Astrocyte (in vitro differentiated cells and primary cell): ENCODE results near the gene DHX29. TPM values are rescaled to one million over a fixed set of nuclear protein-coding genes. Genes with fewer than 3 reads are reported as not detected.

ENCODE experiments used
- DNase-seq: peaks from one replicate; pipeline ENCODE4 v3.0.0-alpha.2; 2010; ENCODE audit warnings: low read depth
- FAIRE-seq: peaks from 2 replicates; lab custom pipeline; 2011; peaks lifted over from hg19 to GRCh38; lab: Jason Lieb, UNC
- H2AFZ ChIP-seq: 2 replicates; pipeline ENCODE4 v1.6.0; 2012; ENCODE audit warnings: low read depth, low read length, inconsistent platforms
- H3K27ac ChIP-seq: 2 replicates; pipeline ENCODE4 v1.5.1; 2011; ENCODE audit warnings: low read depth, low read length, inconsistent platforms
- H3K27me3 ChIP-seq: 2 replicates; pipeline ENCODE4 v1.6.0; 2011; ENCODE audit warnings: low read length, inconsistent platforms; ENCODE audit not compliant: insufficient read depth
- H3K36me3 ChIP-seq: 2 replicates; pipeline ENCODE4 v1.5.1; 2011; ENCODE audit warnings: low read length, inconsistent platforms; ENCODE audit not compliant: insufficient read depth
- H3K4me1 ChIP-seq: 2 replicates; pipeline ENCODE4 v1.5.1; 2011; ENCODE audit warnings: low read length, inconsistent platforms; ENCODE audit not compliant: insufficient read depth
- H3K4me2 ChIP-seq: 2 replicates; pipeline ENCODE4 v1.6.0; 2012; ENCODE audit warnings: low read length, inconsistent platforms
- H3K4me3 ChIP-seq: 2 replicates; pipeline ENCODE4 v1.5.1; 2011; ENCODE audit warnings: low read depth, mild to moderate bottlenecking, low read length, inconsistent platforms; ENCODE audit not compliant: insufficient read depth
- H3K79me2 ChIP-seq: 2 replicates; pipeline ENCODE4 v1.6.0; 2012; ENCODE audit warnings: mild to moderate bottlenecking, low read length, inconsistent platforms; ENCODE audit not compliant: insufficient read depth
- H3K9ac ChIP-seq: 2 replicates; pipeline ENCODE4 v1.6.0; 2012; ENCODE audit warnings: mild to moderate bottlenecking, low read length, inconsistent platforms
- H3K9me3 ChIP-seq: 2 replicates; pipeline ENCODE4 v1.5.1; 2012; ENCODE audit warnings: low read depth, mild to moderate bottlenecking, low read length, inconsistent platforms; ENCODE audit not compliant: insufficient read depth
- H4K20me1 ChIP-seq: 2 replicates; pipeline ENCODE4 v1.6.0; 2012; ENCODE audit warnings: low read length, inconsistent platforms; ENCODE audit not compliant: insufficient read depth
- H3K27ac Mint-ChIP-seq: one replicate; pipeline ENCODE4 v1.8.0; 2021; ENCODE audit warnings: mild to moderate bottlenecking, mixed read lengths; ENCODE audit not compliant: unreplicated experiment
- H3K27me3 Mint-ChIP-seq: one replicate; pipeline ENCODE4 v1.8.0; 2021; ENCODE audit warnings: low read depth, mixed read lengths; ENCODE audit not compliant: unreplicated experiment
- H3K36me3 Mint-ChIP-seq: one replicate; pipeline ENCODE4 v1.8.0; 2021; ENCODE audit warnings: low read depth, mixed read lengths; ENCODE audit not compliant: unreplicated experiment
- H3K4me1 Mint-ChIP-seq: one replicate; pipeline ENCODE4 v1.8.0; 2021; ENCODE audit warnings: low read depth, mixed read lengths; ENCODE audit not compliant: unreplicated experiment
- H3K4me3 Mint-ChIP-seq: one replicate; pipeline ENCODE4 v1.8.0; 2021; ENCODE audit warnings: mild to moderate bottlenecking, moderate library complexity, mixed read lengths; ENCODE audit not compliant: unreplicated experiment
- H3K9me3 Mint-ChIP-seq: one replicate; pipeline ENCODE4 v1.8.0; 2021; ENCODE audit warnings: mild to moderate bottlenecking, mixed read lengths; ENCODE audit not compliant: unreplicated experiment
- CTCF ChIP-seq: IDR thresholded peaks from 2 replicates; pipeline ENCODE4 v1.5.1; 2011; ENCODE audit warnings: low read depth, mild to moderate bottlenecking, inconsistent platforms, low read length, moderate library complexity; ENCODE audit not compliant: insufficient read depth
- EZH2 ChIP-seq: IDR thresholded peaks from 2 replicates; pipeline ENCODE4 v1.6.1; 2012; ENCODE audit warnings: mild to moderate bottlenecking, low read length, inconsistent platforms; ENCODE audit not compliant: insufficient read depth
- total RNA-seq: library from RNA; stranded (reverse); gene quantifications from 2 replicates; pipeline ENCODE4 v1.2.1, GENCODE V29; 2021

The DHX29 gene
- total RNA-seq, 1 donor from 2014 or later = 27.0 TPM

GRCh38 chr5:55286411-55286933 lies 21.0 kb downstream of the DHX29 start:
- H3K27ac ChIP-seq = no peak overlapping the region
- DNase-seq (no peak), FAIRE-seq (peak; percentile 45)
- no peak overlapping the region for H3K4me3 Mint-ChIP-seq
- H3K27me3 ChIP-seq = no peaks in the 10 kb centered on the region
- H4K20me1 ChIP-seq = no peaks in the 10 kb centered on the region
- H3K27me3 Mint-ChIP-seq = no peaks in the 10 kb centered on the region
- no peak overlapping the region for H3K4me3 ChIP-seq
- TF ChIP-seq CTCF = no peak
- no peak for TF ChIP-seq EZH2
- no peak overlapping the region for H3K4me2 ChIP-seq
- peaks cover 8% of the 10 kb centered on the region for H3K36me3 Mint-ChIP-seq
- no peaks in the 10 kb centered on the region for H3K4me1 ChIP-seq
- no peak overlapping the region for H3K9ac ChIP-seq
- H3K9me3 Mint-ChIP-seq = no peaks in the 10 kb centered on the region
- no peak overlapping the region for H3K27ac Mint-ChIP-seq
- H2AFZ ChIP-seq = no peak overlapping the region
- no peaks in the 10 kb centered on the region for H3K9me3 ChIP-seq
- no peaks in the 10 kb centered on the region for H3K79me2 ChIP-seq
- H3K36me3 ChIP-seq = peaks cover 53% of the 10 kb centered on the region
- H3K4me1 Mint-ChIP-seq = no peaks in the 10 kb centered on the region

GRCh38 chr5:55278778-55279177 lies 28.7 kb downstream of the DHX29 start:
- Mint-ChIP-seq H3K27me3 (no peaks in the 10 kb centered on the region), H3K4me1 (peaks cover 17% of the 10 kb centered on the region), H3K9me3 (no peaks in the 10 kb centered on the region), H3K27ac (peak overlapping the region; percentile 3), H3K4me3 (no peak overlapping the region), H3K36me3 (peaks cover 12% of the 10 kb centered on the region)
- no peaks in the 10 kb centered on the region for H3K27me3 ChIP-seq
- H2AFZ ChIP-seq = no peak overlapping the region
- peaks cover 56% of the 10 kb centered on the region for H3K36me3 ChIP-seq
- H3K79me2 ChIP-seq = no peaks in the 10 kb centered on the region
- H3K9ac ChIP-seq = peak overlapping the region; percentile 40
- H3K4me2 ChIP-seq = peak overlapping the region; percentile 69
- peaks cover 12% of the 10 kb centered on the region for H3K4me1 ChIP-seq
- H3K4me3 ChIP-seq = no peak overlapping the region
- peaks cover 3% of the 10 kb centered on the region for H4K20me1 ChIP-seq
- peak; percentile 76 for FAIRE-seq
- peak; percentile 72 for DNase-seq
- H3K27ac ChIP-seq = peak overlapping the region; percentile 46
- no peaks in the 10 kb centered on the region for H3K9me3 ChIP-seq
- TF ChIP-seq EZH2 (no peak), CTCF (no peak)

- Histone ChIP-seq H2AFZ (no peak overlapping the region), H3K4me3 (no peak overlapping the region), H3K9me3 (no peaks in the 10 kb centered on the region), H3K27me3 (no peaks in the 10 kb centered on the region), H3K79me2 (no peaks in the 10 kb centered on the region), H3K36me3 (peaks cover 59% of the 10 kb centered on the region), H3K4me2 (no peak overlapping the region), H3K4me1 (peaks cover 12% of the 10 kb centered on the region), H4K20me1 (peaks cover 3% of the 10 kb centered on the region), H3K27ac (no peak overlapping the region), H3K9ac (no peak overlapping the region)
- H3K9me3 Mint-ChIP-seq = no peaks in the 10 kb centered on the region
- H3K4me3 Mint-ChIP-seq = no peak overlapping the region
- no peak overlapping the region for H3K27ac Mint-ChIP-seq
- H3K36me3 Mint-ChIP-seq = peaks cover 12% of the 10 kb centered on the region
- H3K27me3 Mint-ChIP-seq = no peaks in the 10 kb centered on the region
- TF ChIP-seq EZH2 (no peak), CTCF (no peak)
- peak; percentile 18 for DNase-seq
- H3K4me1 Mint-ChIP-seq = peaks cover 17% of the 10 kb centered on the region
- FAIRE-seq = no peak
Measured at GRCh38 chr5:55276771-55277170, 30.7 kb downstream of the DHX29 start.
